Muscle of leg (tissue), 9 donors: ENCODE results near the gene SCGB1C1. TPM values are rescaled to one million over a fixed set of nuclear protein-coding genes. Genes with fewer than 3 reads are reported as not detected.

Experiments
- polyA plus RNA-seq, 8 donors: library from polyadenylated mRNA; unstranded; fragments of 120-200 nt; gene quantifications; one replicate each; pipeline versions ENCODE4 v1.2.1 to v1.2.3, GENCODE V29; 2013; ENCODE audit warnings: inconsistent platforms in 1 of 8, low replicate concordance in 1 of 8; ENCODE audit not compliant: insufficient read length in 8 of 8, insufficient read depth in 1 of 8
- total RNA-seq: library from RNA; stranded (reverse); fragments of 120-200 nt; gene quantifications from one replicate; pipeline ENCODE4 v1.2.4, GENCODE V29; 2013

The SCGB1C1 gene
- total and polyA plus RNA-seq, 9 donors, result 0.26 to 0.43 (median 0.35) TPM; not detected in 5

Other genes starting within 250 kb of the SCGB1C1 start
- 15.0 TPM for gene BET1L, start 14.3 kb downstream of the SCGB1C1 start, total RNA-seq
- gene BET1L, start 14.3 kb downstream of the SCGB1C1 start, polyA plus RNA-seq, result 10 to 100 TPM; 28.5 to 43.9 (median 35.8) TPM
- gene RIC8A, start 14.6 kb downstream of the SCGB1C1 start, total RNA-seq, result 58.2 TPM
- gene RIC8A, start 14.6 kb downstream of the SCGB1C1 start, polyA plus RNA-seq, result 10 to 100 TPM; 59.5 to 85.4 (median 72.0) TPM
- gene SIRT3, start 43.3 kb downstream of the SCGB1C1 start, total RNA-seq, result 13.7 TPM
- gene SIRT3, start 43.3 kb downstream of the SCGB1C1 start, polyA plus RNA-seq, result 10 to 100 TPM; 17.4 to 27.1 (median 23.9) TPM
- 82.6 TPM for gene PSMD13, start 43.9 kb downstream of the SCGB1C1 start, total RNA-seq
- 100 to 1,000 TPM in 5 of 8 donors, 10 to 100 TPM in 3; 91.7 to 115 (median 107) TPM for gene PSMD13, start 43.9 kb downstream of the SCGB1C1 start, polyA plus RNA-seq
- 0.04 TPM for gene NLRP6, start 85.3 kb downstream of the SCGB1C1 start, total RNA-seq
- gene NLRP6, start 85.3 kb downstream of the SCGB1C1 start, polyA plus RNA-seq, result 1 to 10 TPM in 1 of 8 donors, under 1 TPM in 3, not detected in 4; 0.04 to 1.1 (median 0.23) TPM
- gene PGGHG, start 96.0 kb downstream of the SCGB1C1 start, total RNA-seq, result 14.1 TPM
- 10 to 100 TPM in 3 of 8 donors, 1 to 10 TPM in 5; 9.2 to 13.9 (median 9.9) TPM for gene PGGHG, start 96.0 kb downstream of the SCGB1C1 start, polyA plus RNA-seq
- gene IFITM5, start 106.4 kb downstream of the SCGB1C1 start, total RNA-seq, result not detected
- gene IFITM5, start 106.4 kb downstream of the SCGB1C1 start, polyA plus RNA-seq, result not detected
- 48.1 TPM for gene IFITM2, start 114.7 kb downstream of the SCGB1C1 start, total RNA-seq
- gene IFITM2, start 114.7 kb downstream of the SCGB1C1 start, polyA plus RNA-seq, result 100 to 1,000 TPM in 2 of 8 donors, 10 to 100 TPM in 6; 60.8 to 130 (median 84.3) TPM
- 24.6 TPM for gene IFITM1, start 121.0 kb downstream of the SCGB1C1 start, total RNA-seq
- 10 to 100 TPM; 19.8 to 33.3 (median 24.3) TPM for gene IFITM1, start 121.0 kb downstream of the SCGB1C1 start, polyA plus RNA-seq
- gene IFITM3, start 127.8 kb downstream of the SCGB1C1 start, total RNA-seq, result 80.4 TPM
- gene IFITM3, start 127.8 kb downstream of the SCGB1C1 start, polyA plus RNA-seq, result 100 to 1,000 TPM; 220 to 363 (median 280) TPM
- gene B4GALNT4, start 176.4 kb downstream of the SCGB1C1 start, total RNA-seq, result 14.4 TPM
- 10 to 100 TPM; 12.9 to 34.1 (median 21.7) TPM for gene B4GALNT4, start 176.4 kb downstream of the SCGB1C1 start, polyA plus RNA-seq
- gene PKP3, start 201.1 kb downstream of the SCGB1C1 start, total RNA-seq, result 0.13 TPM
- 10 to 100 TPM in 1 of 8 donors, 1 to 10 TPM in 1, under 1 TPM in 6; 0.16 to 10.5 (median 0.61) TPM for gene PKP3, start 201.1 kb downstream of the SCGB1C1 start, polyA plus RNA-seq
- gene SIGIRR, start 221.9 kb downstream of the SCGB1C1 start, total RNA-seq, result 16.5 TPM
- gene SIGIRR, start 221.9 kb downstream of the SCGB1C1 start, polyA plus RNA-seq, result 10 to 100 TPM in 7 of 8 donors, 1 to 10 TPM in 1; 9.4 to 26.3 (median 15.5) TPM
- gene ANO9, start 248.9 kb downstream of the SCGB1C1 start, total RNA-seq, result 0.09 TPM
- 1 to 10 TPM in 3 of 8 donors, under 1 TPM in 5; 0.23 to 5.6 (median 0.37) TPM for gene ANO9, start 248.9 kb downstream of the SCGB1C1 start, polyA plus RNA-seq